Activated CD8-positive, alpha-beta memory T cell treated with anti-CD3 and anti-CD28 coated beads, Interleukin-2, amount 50 U/mL, for 24 hours (primary cell): ENCODE results near the gene MRPS24.

Source experiments
- DNase-seq: peaks from one replicate; pipeline ENCODE4 v3.0.0-alpha.2; 2020; ENCODE audit errors: extremely low read depth

Gene MRPS24

DNA sequence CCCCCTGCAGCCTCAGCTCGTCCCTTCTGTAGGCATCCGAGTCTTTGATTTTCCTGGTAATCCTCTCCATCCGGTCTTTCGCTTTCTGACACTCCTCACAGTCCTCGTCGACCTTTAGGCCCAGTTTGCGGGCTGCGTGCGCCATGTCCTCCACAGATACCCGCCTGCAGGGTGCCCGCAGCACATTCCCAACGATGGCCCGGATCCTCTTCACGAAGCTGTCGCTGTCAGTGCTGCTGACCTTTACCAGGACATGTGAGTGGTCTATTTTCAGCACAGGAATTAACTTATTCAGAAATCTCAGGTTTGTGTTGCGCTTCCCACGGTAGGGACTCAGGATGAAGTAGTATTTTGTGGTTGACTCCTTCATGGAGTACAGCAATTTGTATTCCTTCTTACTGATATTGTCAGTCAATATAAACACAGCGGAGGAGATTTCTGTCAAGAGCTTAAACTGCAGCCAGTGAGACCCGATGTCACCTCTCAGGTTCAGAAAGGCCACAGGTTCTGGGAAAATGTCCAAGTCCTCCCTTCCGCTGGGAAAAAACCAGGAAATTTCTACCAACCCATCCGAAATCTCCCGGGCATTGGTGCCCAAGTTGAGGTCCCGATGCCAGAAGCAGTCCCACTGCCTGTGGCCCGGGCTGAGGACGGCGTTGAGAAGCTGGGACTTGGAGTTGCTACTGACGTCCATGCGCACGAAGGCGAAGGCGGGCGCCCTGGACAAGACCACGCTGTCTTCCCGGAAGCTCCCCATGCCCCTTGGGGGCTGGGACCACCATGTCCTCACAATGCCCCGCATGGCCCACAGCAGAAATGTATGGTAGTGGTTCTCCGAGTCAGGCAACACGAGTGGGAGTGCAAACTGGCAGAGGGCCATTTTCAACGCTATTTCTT is 8.9 kb upstream of the MRPS24 start:
- DNase-seq: no peak

DNA sequence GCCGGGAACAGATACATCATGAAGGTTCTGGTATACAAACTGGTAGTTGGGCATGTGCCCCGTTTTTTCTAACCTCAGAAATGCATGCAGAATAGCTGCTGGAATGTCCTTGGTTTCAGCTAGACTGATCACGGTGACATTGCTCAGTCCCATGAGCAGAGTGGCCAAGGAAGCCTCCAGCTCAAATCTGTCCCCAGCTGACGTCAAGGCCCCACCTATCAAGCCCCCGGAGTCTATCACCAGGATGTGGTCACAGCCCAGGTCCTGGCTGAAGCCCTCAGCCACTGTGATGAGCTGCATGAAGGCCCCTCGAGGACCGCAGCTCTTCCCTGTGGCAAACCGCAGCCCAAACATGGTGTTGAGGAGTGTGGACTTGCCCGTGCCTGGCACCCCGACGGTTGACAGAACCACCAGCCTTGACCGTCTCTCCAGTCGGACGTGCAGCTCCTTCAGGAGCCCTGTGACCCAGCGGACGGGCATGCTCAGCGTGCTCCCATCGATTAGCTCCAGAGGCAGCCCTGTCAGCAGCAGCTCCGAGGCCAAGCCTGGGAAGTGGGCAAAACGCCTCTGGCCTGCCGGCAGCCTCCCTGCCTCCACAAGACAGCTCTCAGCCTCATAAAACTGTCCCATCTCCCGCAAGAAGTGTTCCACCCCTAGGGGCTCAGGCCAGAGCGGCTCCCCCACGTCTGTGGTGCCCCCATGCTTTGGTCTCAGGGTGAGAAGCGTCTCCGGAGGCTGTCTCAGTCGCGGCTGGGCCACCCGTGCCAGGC is 7.8 kb upstream of the MRPS24 start:
- DNase-seq: no peak

DNA sequence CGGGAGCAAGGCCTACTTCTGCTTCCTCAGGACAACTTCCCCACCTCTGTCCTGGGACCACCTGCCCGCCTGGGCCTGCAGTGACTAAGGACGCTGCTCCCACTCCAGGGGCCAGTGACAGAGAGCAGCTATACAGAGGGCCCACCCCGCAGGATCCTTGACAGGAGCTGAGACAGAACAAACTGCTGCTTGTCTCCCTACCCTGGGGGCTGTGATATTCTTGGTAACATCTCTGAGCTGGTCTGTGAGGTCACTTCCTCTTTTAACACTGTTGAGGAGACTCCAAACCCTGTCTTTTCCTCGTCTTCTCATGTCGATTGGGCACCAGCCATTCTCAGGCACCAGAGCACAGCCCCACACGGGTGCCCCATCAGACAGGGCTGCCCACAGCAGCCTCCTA is 6.9 kb upstream of the MRPS24 start:
- no peak for DNase-seq

DNA sequence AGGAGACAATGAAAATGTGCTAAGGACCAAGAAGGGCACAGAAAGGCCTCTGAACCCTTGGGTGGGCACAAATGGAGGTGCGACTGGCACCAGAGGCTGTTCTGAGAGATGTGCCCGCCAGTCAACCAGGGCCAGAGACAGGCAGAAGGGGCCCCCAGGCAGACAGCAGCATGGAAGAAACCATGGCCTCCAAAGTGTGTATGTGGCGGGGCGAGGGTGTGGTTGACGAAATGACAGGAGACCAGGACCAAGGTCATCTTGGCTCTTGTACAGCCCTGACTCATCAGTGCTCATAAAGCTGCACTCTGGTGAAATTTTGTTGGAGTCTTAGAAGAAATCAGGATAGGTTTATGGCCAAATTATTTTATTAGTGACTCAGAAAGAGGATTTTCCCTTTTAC is 4.0 kb upstream of the MRPS24 start:
- DNase-seq: no peak

DNA sequence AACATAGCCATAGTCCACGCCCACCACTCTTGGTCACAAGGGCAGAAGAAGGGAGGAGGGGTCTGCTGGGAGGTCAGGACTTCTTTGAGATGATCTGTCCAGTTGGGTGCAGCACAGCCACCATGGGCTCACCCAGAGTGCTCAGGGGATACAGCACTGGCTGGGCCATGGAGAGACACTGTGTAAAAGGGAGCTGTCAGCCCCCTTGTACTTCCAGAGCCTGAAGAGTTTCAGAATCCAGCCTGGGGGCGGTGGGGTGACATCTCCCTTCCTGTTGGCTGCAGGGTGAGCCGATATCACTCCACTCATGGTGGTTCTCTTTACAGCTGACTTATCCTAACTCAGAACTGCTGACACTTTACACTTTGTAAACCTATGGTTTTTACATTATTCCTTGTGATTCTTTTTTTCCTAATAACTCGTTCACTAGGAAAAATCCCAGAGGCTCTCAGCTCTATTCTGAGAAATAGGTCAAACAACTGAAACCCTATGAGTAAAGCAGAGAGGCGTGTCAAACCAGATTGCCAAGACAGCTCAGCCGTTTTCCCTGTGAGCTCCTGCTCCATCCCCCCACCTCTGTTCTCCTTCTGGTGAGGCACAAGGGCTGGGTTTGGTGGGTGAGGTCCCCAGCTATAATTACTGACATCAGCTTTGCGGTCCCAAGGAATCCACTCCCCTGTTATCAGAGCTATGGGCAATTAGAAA is 3.2 kb upstream of the MRPS24 start:
- DNase-seq: no peak

DNA sequence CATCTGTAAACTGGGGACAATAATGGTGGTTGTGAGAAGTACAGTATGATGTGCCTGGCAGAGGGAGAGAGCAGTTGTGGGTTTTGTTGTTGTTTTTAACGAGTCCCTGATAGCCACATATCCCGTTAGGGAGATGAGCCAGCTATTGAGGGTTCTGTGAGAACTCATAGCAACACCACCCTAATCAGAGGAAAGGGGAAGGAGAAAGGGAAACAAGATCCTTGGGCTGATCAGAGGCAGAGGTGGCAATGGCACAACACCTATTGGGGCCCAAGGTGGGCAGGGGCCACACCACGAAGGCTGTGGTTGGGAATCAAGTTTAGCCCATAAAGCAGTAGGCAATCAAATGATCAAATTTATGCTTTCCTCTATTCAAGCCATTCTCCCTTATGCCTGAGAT is 1.7 kb upstream of the MRPS24 start:
- DNase-seq: no peak

DNA sequence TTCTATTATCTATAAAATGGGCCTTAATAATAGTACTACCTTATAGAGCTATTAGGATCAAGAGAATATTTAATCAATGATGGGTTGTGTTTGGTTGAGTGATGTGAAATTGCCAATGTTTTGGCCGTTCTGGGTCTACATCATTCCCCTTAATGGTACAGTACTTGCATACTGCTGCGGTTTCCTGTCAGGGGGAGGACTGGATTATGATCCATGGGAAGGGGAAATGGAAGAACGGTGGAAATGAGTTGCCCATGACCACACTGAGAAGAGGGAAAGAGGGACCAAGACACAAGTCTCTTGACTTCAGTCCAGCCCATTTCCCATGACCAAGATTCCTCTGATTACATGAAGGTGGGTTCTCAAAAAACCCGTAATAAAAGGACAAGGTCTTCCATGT is 999 bp upstream of the MRPS24 start:
- no peak for DNase-seq

DNA sequence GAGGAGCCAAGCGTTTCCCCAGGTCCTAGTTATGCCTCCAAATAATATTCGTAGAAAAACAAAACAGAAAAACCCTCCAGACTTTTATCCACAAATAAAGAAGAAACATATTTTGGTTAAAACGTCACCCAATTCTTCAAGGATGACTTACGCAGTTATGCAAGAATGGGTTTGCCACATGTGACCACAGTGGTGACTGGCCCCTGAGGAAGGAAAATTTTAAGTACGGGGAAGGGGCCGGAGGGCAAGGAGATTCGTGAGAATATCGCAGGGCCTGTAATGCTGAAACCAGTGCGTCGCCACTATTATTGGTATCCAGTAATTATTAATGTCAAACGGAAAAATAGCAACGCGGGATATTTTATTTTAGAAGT is 537 bp upstream of the MRPS24 start:
- DNase-seq: no peak

DNA sequence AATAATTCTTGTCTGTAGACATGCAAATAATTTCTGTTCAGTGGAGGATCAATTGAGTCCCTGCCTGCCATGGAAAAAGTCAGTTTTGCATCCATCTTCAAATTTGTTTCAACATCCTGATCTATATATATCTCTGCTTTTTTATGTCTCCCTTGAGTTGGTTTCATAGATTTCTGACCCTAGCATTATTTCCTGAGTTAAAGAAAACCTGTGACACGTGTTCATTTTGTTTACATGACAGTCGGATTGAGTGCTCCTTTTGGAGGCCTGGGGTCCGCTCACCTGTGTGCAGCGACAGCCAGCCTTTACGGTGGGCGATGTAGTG is 674 bp downstream of the MRPS24 start:
- DNase-seq: no peak

DNA sequence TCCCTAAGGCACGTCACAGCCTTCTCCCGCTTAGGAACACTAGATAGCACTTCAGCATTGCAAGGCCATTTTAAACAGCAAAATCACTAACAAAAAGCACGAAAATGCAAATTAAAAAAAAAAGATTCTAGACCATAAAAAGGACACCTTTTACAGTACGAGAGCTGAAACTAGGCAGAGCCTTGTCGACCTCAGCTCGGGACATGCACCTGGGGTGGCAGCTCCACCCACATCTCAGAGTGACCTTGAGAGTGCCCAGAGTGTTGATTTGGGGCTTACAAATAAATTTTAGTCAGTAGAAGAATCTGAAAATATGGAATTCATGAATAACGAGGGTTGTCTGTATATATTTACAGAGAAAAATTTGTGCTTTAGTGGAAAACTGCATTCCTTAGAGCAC is 1.1 kb downstream of the MRPS24 start:
- no peak for DNase-seq

DNA sequence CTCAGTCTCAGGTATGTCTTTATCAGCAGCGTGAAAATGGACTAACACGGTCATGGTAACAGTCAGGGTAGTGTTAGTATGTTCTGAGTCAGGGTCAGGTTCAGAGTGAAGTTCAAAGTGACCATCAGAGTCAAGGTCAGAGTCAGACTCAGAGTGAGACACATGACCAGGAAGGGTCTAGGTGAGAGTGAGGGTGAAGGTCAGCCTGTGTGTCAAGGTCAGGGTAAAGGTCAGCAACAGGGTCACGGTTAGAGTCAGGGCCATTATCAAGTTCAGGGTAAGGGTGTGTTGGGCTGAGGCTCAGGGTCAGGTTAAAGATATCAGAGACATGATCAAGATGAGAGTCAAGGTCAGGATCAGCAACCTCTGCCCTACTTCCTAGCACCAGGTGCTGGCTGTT is 4.0 kb downstream of the MRPS24 start:
- DNase-seq: no peak

DNA sequence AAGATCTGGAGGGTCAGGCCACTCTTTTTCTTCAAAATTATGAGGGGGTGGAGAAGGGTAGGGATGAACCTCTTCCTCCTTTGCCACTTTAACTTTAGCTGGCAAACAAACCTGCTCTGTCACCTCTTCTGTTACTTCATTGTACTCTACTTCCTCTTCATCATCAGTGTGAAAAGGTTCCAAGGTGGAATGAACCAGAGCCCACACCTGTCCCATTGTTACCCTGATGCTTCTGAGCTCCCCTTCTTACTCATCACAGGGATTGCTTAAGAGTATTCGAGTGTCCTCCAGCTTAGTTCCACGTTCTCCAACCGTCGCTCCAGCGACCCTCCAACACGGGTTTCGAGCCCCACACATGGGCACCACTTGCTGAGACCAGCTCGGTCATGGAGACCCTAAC is 5.2 kb downstream of the MRPS24 start:
- no peak for DNase-seq

DNA sequence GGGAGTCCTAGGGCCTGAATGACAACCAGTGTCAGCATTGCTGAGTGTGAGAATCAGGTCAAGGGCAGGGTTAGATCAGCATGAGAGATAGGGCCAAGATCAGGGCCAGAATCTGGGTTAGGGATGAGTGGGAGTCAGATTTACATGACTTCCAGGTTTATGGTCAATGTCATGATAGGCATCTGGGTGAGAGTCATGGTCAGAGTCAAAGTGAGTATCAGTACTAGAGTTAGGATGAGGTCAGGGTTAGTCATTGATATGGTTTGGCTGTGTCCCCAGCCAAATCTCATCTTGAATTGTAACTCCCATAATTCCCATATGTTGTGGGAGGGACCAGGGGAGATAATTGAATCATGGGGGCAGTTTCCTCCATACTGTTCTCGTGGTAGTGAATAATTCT is 12.3 kb downstream of the MRPS24 start:
- no peak for DNase-seq

DNA sequence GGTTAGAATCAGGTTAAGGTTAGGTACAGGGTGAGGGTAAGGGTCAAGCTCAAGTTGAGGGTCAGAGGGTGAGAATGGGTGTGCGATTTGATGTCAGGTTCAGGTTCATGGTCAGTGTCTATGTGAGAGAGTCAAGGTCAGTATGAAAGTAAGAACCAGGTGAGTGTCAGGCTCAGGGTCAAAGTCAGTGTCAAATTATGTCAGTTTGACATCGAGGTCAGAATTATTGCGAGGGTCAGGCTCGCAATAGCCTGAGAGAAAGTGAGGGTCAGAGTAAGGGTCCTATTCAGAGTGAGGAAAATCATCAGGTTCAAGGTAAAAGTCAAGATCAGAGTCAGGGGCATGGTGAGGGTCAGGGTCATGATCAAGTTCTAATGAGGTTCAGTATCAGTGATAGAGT is 13.0 kb downstream of the MRPS24 start:
- DNase-seq: no peak

DNA sequence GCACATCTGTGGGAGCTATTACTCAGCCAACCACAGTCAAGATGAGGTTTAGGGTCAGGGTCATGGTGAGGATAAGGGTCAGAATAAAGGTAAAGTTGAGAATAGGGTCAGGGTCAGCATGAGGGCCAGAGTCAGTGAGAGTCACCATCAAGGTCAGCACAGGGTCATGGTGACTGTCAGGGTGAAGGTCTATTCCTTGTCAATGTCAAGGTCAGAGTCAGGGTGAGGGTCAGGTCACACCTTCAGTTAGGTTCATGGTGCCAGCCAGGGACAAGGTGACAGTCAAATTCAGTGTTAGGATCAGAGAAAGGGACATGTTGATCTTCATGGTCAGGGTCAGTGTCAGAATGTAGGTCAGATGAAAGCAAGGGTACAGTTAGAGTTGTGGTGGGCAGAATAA is 14.1 kb downstream of the MRPS24 start:
- no peak for DNase-seq

DNA sequence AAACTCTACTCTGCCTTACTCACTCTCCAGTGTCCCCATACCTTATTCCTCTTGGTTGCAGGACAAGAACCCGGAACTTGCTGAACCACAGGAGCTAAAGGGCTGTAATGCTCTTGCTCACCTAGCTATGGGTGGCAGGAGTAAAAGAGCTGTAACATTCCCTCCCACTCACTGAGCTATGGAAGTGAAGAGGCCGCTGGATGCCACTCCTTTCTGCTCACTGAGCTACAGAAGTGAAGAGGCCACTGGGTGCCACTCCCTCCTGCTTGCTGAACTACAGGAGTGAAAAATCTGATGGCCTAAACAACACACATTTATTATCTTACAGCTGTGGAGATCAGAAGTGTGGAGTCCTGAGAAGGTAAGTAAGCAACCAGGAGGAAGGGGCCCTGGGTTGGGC is 17.5 kb downstream of the MRPS24 start:
- DNase-seq: no peak

DNA sequence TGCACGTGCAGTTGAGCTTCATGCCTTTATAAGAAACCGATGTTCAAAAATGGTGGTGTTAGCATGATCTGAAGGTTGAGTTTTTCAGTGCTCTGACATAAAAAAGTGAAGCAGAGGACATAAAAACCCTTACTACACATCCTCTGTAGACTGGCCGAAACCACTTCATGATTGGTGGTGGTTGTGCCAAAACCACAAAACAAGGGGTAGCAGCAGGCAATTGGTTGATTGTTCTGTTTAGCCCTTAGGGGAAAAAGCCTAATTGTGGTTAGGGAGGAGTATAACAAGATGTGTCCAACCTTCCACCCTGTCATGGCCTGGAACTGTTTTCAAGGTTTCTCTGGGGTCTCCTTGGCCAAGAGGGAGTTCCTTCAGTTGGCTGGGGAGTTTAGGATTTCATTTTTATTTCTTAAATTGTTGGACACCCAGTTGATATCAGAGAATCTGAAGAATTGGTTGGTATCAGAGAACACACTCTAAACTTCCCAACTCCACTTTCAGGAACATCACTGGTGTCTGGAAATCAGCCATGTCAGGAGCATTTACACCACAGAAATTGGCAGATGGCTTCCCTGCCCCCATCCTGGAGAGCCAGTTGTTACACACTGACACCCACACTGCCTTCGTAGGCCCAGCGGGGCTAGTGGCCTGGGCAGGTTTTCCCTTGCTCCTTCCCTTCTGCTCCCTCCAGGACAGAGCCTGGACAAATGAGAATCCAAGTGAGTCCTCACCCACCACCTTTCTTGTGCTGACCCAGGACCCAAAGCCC is 18.8 kb downstream of the MRPS24 start:
- no peak for DNase-seq

DNA sequence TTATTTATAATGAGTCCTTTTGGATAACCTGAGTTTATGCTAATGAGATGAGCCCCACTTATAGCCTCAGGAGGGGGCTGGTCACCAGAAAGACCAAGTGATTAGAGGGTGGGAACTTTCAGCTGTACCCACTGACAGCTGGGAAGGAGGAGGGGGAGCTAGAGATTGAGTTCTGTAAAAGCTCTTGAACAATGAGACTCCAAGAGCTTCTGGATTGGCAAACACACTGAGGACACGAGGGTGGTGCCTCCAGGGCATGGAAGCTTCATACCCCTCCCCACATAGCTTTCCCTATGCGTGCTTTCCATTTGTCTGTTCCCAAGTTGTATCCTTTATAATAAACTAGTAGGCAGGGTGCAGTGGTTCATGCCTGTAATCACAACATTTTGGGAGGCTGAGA is 20.3 kb downstream of the MRPS24 start:
- DNase-seq: no peak

DNA sequence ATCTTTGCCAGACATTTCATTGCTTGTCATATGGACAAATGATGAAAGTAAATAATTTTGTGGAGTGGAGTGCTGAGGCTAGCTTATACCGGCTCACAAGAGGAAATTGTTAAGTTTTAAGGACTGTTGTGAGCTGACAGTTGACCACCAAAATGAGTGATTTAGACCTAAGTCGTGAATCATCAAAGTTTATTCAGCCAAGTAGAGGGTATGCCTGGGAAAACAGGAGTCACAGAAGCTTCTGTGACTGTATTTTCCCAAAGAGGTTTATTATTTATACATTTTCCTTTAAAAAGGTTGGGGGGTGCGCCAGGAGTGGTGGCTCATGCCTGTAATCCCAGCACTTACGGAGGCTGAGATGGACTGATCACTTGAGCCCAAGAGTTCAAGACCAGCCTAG is 21.8 kb downstream of the MRPS24 start:
- DNase-seq: no peak

DNA sequence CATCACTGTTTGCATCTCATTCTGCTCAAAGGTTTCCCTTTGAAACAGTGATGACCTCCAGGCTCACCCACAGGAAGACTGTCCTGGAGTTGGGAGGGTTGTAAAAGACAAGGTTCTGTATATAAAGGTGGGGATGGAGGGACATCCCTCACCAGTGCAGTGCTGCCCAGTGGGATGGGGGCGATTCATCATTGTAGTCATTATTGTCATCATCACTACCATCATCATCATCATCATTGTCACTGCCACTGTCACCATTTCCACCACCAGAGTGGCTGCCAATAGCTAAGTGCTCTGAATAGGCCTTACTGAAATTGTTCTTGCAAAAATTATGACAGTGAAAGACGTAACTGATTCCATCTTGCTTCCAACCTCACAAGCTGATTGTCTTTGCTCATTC is 24.7 kb downstream of the MRPS24 start:
- DNase-seq: no peak

DNA sequence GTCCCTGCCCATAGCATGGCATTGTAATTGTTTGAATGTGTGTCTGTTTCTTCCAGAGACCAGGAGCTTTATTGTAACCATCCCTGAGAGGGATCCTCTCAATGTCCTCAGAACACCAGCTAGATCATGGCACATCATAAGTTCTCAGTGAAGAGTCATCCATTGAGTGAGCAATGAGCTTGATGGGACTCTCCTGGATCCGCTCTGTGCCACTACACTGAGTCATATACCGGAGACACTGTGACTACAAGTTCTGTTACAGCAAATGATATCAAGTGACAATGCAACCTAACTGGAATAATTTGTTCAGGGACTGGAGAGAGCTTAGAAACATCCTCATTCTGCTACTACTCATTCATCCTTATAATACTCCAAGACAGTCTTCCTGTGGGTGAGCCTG is 25.1 kb downstream of the MRPS24 start:
- DNase-seq: no peak

DNA sequence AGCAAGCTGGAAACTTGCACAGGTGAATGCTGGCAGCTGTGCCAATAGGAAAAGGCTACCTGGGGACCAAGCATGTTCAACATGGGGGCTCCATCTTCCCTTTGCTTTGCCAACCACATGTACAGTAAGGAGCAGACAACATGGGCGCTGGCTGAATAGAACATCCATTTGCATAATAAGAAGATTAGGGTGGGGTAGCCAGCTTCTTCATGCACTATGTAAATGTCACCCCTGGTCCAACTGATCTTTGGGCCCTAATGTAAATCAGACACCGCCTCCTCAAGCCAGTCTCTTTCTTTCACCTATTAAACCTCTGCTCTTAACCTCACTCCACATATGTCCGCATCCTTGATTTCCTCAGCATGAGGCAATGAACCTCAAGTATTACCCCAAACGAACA is 26.0 kb downstream of the MRPS24 start:
- DNase-seq: no peak
